Measurements from ENCODE around the gene METRN. TPM values are rescaled to one million over a fixed set of nuclear protein-coding genes. Genes with fewer than 3 reads are reported as not detected.
A peak's percentile ranks its signal among the peaks of the same experiment; 100 is the strongest.

METRN gene
- polyA plus RNA-seq, 2 of the 4 experiments (the other 2 are of a cell fraction), result 41.0 to 82.2 TPM

- DNase-seq (ENCODE audit: low read depth in 1 of 2, low spot score in 1 of 2) (no peak), ATAC-seq (peak; percentile 3 to 14; a peak in 5 of 6 replicates), FAIRE-seq (no peak)
- 3% methylated on average over 20 of the region's 61 CpGs for WGBS (ENCODE audit: missing lambda C conversion rate)
- peaks cover 13% of the 10 kb centered on the region for H3K4me1 ChIP-seq
- peak overlapping the region; percentile 89 to 91 for H3K27ac ChIP-seq
- ChIA-PET POLR2A (interaction anchor here (1.0 to 1.4 kb wide), 4 partner anchors 7 to 20 kb away, joined by 4 to 12 read pairs (median 6); partner anchors contain the start of gene METRN), CTCF (interaction anchor here (0.6 to 28.0 kb wide), 3 partner anchors 13 to 59 kb away, joined by 3 to 656 read pairs (median 46); partner anchors contain the start of genes ANTKMT, CCDC78, CIAO3 and FBXL16)
- TF ChIP-seq HOXA7 (CRISPR knock-in tag; IDR thresholded peaks at IDR 0.05), result no peak
- TF ChIP-seq HMGXB4 (CRISPR knock-in tag; IDR thresholded peaks at IDR 0.05; ENCODE audit: borderline replicate concordance), result no peak
- 0 out of 2 replicates have a peak, but pooled peaks have one; percentile 3 for TF ChIP-seq USF2 (IDR thresholded peaks at IDR 0.05)
- no peak for TF ChIP-seq JUNB (IDR thresholded peaks at IDR 0.05)
- no peak for TF ChIP-seq CBX8 (IDR thresholded peaks at IDR 0.05)
- TF ChIP-seq ATOH8 (CRISPR knock-in tag; IDR thresholded peaks at IDR 0.05; ENCODE audit: low read depth), result no peak
- TF ChIP-seq RFX5 (IDR thresholded peaks at IDR 0.05), result no peak
- TF ChIP-seq HES2 (IDR thresholded peaks at IDR 0.05), result no peak
- no peak for TF ChIP-seq NR3C1 (IDR thresholded peaks at IDR 0.05)
- 0 out of 2 replicates have a peak, but pooled peaks have one; percentile 80 for TF ChIP-seq RNF2 (IDR thresholded peaks at IDR 0.05; ENCODE audit: borderline replicate concordance, low read depth)
- no peak for TF ChIP-seq CBX2 (IDR thresholded peaks at IDR 0.05; ENCODE audit: borderline replicate concordance, low read depth)
- TF ChIP-seq FOSB (CRISPR knock-in tag; IDR thresholded peaks at IDR 0.05), result no peak
- no peak for TF ChIP-seq HDAC2 (IDR thresholded peaks at IDR 0.05)
- no peak for TF ChIP-seq ZFP36 (IDR thresholded peaks at IDR 0.05; ENCODE audit: borderline replicate concordance, partially characterized antibody)
- no peak for TF ChIP-seq CTCF (IDR thresholded peaks at IDR 0.05)
- TF ChIP-seq ESRRA (IDR thresholded peaks at IDR 0.05; ENCODE audit: borderline replicate concordance, low read length), result no peak
- no peak for TF ChIP-seq EHMT2 (IDR thresholded peaks at IDR 0.05; ENCODE audit: low read depth)
- no peak for TF ChIP-seq CEBPB (IDR thresholded peaks at IDR 0.05)
- no peak for TF ChIP-seq BHLHE40 (IDR thresholded peaks at IDR 0.05; ENCODE audit: low read depth, low read length)
- TF ChIP-seq REST (IDR thresholded peaks at IDR 0.05), result no peak
- TF ChIP-seq FOSL2 (IDR thresholded peaks at IDR 0.05), result no peak
- TF ChIP-seq FOSL2 (CRISPR knock-in tag; IDR thresholded peaks at IDR 0.05), result no peak
- TF ChIP-seq MAX (IDR thresholded peaks at IDR 0.05), result peak; percentile 51
- peak overlapping the region; percentile 60 for H3K4me3 ChIP-seq
- H3K4me2 ChIP-seq, result peak overlapping the region; percentile 100
- H3K9me3 ChIP-seq, result no peaks in the 10 kb centered on the region
These were observed 12.5 kb downstream of the METRN start for GRCh38 chr16:727291-727977.
